ENCODE data around the gene GPC1. TPM values are rescaled to one million over a fixed set of nuclear protein-coding genes. Genes with fewer than 3 reads are reported as not detected.

GPC1 gene
- total RNA-seq, 2 experiments from 2014 or later, result 5.8 to 7.9 TPM

GRCh38 chr2:240425697-240426096 lies 9.8 kb upstream of the GPC1 start:
- peaks cover 28% of the 10 kb centered on the region for H3K27me3 Mint-ChIP-seq
- no peak overlapping the region for H3K4me3 Mint-ChIP-seq
- CTCF ChIA-PET, result no interaction called here
- POLR2A ChIA-PET, result no interaction called here
- H3K27ac Mint-ChIP-seq, result no peak overlapping the region
- peaks cover 9% of the 10 kb centered on the region for H3K36me3 Mint-ChIP-seq (ENCODE audit: low read depth)
- H3K9me3 Mint-ChIP-seq, result peaks cover 11% of the 10 kb centered on the region
- DNase-seq, result no peak
- H3K4me1 Mint-ChIP-seq, result peaks cover 27% of the 10 kb centered on the region

GRCh38 chr2:240426845-240427721 lies 8.4 kb upstream of the GPC1 start:
- Mint-ChIP-seq H3K4me1 (peaks cover 27% of the 10 kb centered on the region), H3K9me3 (peaks cover 7% of the 10 kb centered on the region), H3K36me3 (ENCODE audit: low read depth) (peaks cover 9% of the 10 kb centered on the region), H3K27me3 (peaks cover 28% of the 10 kb centered on the region), H3K27ac (no peak overlapping the region), H3K4me3 (no peak overlapping the region)
- POLR2A ChIA-PET, result no interaction called here
- CTCF ChIA-PET, result no interaction called here
- no peak for DNase-seq

- ChIA-PET POLR2A (no interaction called here), CTCF (no interaction called here)
- Mint-ChIP-seq H3K36me3 (ENCODE audit: low read depth) (peaks cover 9% of the 10 kb centered on the region), H3K27me3 (peaks cover 28% of the 10 kb centered on the region), H3K4me3 (no peak overlapping the region), H3K9me3 (peaks cover 7% of the 10 kb centered on the region), H3K4me1 (peaks cover 27% of the 10 kb centered on the region), H3K27ac (peak overlapping the region; percentile 30)
- no peak for DNase-seq
Measured at GRCh38 chr2:240427729-240428128, 7.7 kb upstream of the GPC1 start.

- ChIA-PET CTCF (no interaction called here), POLR2A (no interaction called here)
- H3K36me3 Mint-ChIP-seq (ENCODE audit: low read depth), result peaks cover 9% of the 10 kb centered on the region
- no peak overlapping the region for H3K4me3 Mint-ChIP-seq
- peaks cover 30% of the 10 kb centered on the region for H3K27me3 Mint-ChIP-seq
- H3K27ac Mint-ChIP-seq, result no peak overlapping the region
- peaks cover 7% of the 10 kb centered on the region for H3K9me3 Mint-ChIP-seq
- DNase-seq, result no peak
- H3K4me1 Mint-ChIP-seq, result peaks cover 27% of the 10 kb centered on the region
Measured at GRCh38 chr2:240428245-240428644, 7.2 kb upstream of the GPC1 start.

- ChIA-PET POLR2A (no interaction called here), CTCF (no interaction called here)
- peaks cover 7% of the 10 kb centered on the region for H3K9me3 Mint-ChIP-seq
- H3K4me3 Mint-ChIP-seq, result no peak overlapping the region
- peaks cover 32% of the 10 kb centered on the region for H3K4me1 Mint-ChIP-seq
- no peak for DNase-seq
- peaks cover 9% of the 10 kb centered on the region for H3K36me3 Mint-ChIP-seq (ENCODE audit: low read depth)
- no peak overlapping the region for H3K27ac Mint-ChIP-seq
- H3K27me3 Mint-ChIP-seq, result peaks cover 30% of the 10 kb centered on the region
Measured at GRCh38 chr2:240429341-240429871, 6.1 kb upstream of the GPC1 start.

GRCh38 chr2:240429872-240430491 lies 5.5 kb upstream of the GPC1 start:
- no peak overlapping the region for H3K27ac Mint-ChIP-seq
- peaks cover 9% of the 10 kb centered on the region for H3K36me3 Mint-ChIP-seq (ENCODE audit: low read depth)
- H3K9me3 Mint-ChIP-seq, result peaks cover 7% of the 10 kb centered on the region
- H3K27me3 Mint-ChIP-seq, result peaks cover 30% of the 10 kb centered on the region
- H3K4me1 Mint-ChIP-seq, result peaks cover 37% of the 10 kb centered on the region
- no peak overlapping the region for H3K4me3 Mint-ChIP-seq
- CTCF ChIA-PET, result no interaction called here
- DNase-seq, result no peak
- POLR2A ChIA-PET, result no interaction called here

GRCh38 chr2:240430595-240430994 lies 4.9 kb upstream of the GPC1 start:
- DNase-seq, result no peak
- peaks cover 30% of the 10 kb centered on the region for H3K27me3 Mint-ChIP-seq
- CTCF ChIA-PET, result no interaction called here
- peaks cover 7% of the 10 kb centered on the region for H3K9me3 Mint-ChIP-seq
- peaks cover 9% of the 10 kb centered on the region for H3K36me3 Mint-ChIP-seq (ENCODE audit: low read depth)
- POLR2A ChIA-PET, result no interaction called here
- H3K27ac Mint-ChIP-seq, result no peak overlapping the region
- H3K4me1 Mint-ChIP-seq, result peaks cover 37% of the 10 kb centered on the region
- no peak overlapping the region for H3K4me3 Mint-ChIP-seq

GRCh38 chr2:240431271-240431660 lies 4.2 kb upstream of the GPC1 start:
- Mint-ChIP-seq H3K27me3 (peaks cover 25% of the 10 kb centered on the region), H3K4me3 (no peak overlapping the region), H3K4me1 (peaks cover 35% of the 10 kb centered on the region), H3K9me3 (peaks cover 7% of the 10 kb centered on the region), H3K36me3 (ENCODE audit: low read depth) (peaks cover 6% of the 10 kb centered on the region), H3K27ac (no peak overlapping the region)
- CTCF ChIA-PET, result no interaction called here
- POLR2A ChIA-PET, result interaction anchor here (0.8 kb wide), 1 partner anchor 38 kb away, joined by 3 read pairs; no protein-coding TSS in a partner anchor
- no peak for DNase-seq

- H3K27me3 Mint-ChIP-seq, result peaks cover 22% of the 10 kb centered on the region
Measured at GRCh38 chr2:240431661-240432424, 3.6 kb upstream of the GPC1 start.

GRCh38 chr2:240432430-240432819 lies 3.0 kb upstream of the GPC1 start:
- H3K27me3 Mint-ChIP-seq, result peaks cover 25% of the 10 kb centered on the region
- no peak overlapping the region for H3K27ac Mint-ChIP-seq
- H3K4me3 Mint-ChIP-seq, result no peak overlapping the region
- ChIA-PET CTCF (no interaction called here), POLR2A (no interaction called here)
- H3K36me3 Mint-ChIP-seq (ENCODE audit: low read depth), result no peaks in the 10 kb centered on the region
- peaks cover 24% of the 10 kb centered on the region for H3K4me1 Mint-ChIP-seq
- peaks cover 4% of the 10 kb centered on the region for H3K9me3 Mint-ChIP-seq
- DNase-seq, result no peak

More at GRCh38 chr2:240431661-240432424, 3.6 kb upstream of the GPC1 start:
- DNase-seq, result no peak
- Mint-ChIP-seq H3K9me3 (peaks cover 5% of the 10 kb centered on the region), H3K4me1 (peaks cover 30% of the 10 kb centered on the region), H3K4me3 (no peak overlapping the region), H3K27ac (no peak overlapping the region), H3K36me3 (ENCODE audit: low read depth) (peaks cover 3% of the 10 kb centered on the region)
- ChIA-PET POLR2A (interaction anchor here (0.8 kb wide), 1 partner anchor 39 kb away, joined by 3 read pairs; no protein-coding TSS in a partner anchor), CTCF (no interaction called here)

- Mint-ChIP-seq H3K4me1 (peaks cover 19% of the 10 kb centered on the region), H3K27me3 (peaks cover 26% of the 10 kb centered on the region), H3K4me3 (no peak overlapping the region), H3K36me3 (ENCODE audit: low read depth) (no peaks in the 10 kb centered on the region), H3K27ac (no peak overlapping the region), H3K9me3 (peaks cover 4% of the 10 kb centered on the region)
- no peak for DNase-seq
- POLR2A ChIA-PET, result no interaction called here
- CTCF ChIA-PET, result no interaction called here
Measured at GRCh38 chr2:240432820-240433801, 2.4 kb upstream of the GPC1 start.

GRCh38 chr2:240433973-240434727 lies 1.3 kb upstream of the GPC1 start:
- Mint-ChIP-seq H3K4me1 (peaks cover 12% of the 10 kb centered on the region), H3K4me3 (peak overlapping the region; percentile 83)
- CTCF ChIA-PET, result no interaction called here

More at GRCh38 chr2:240433973-240434727, 1.3 kb upstream of the GPC1 start:
- H3K9me3 Mint-ChIP-seq, result no peaks in the 10 kb centered on the region
- H3K36me3 Mint-ChIP-seq (ENCODE audit: low read depth), result no peaks in the 10 kb centered on the region
- DNase-seq, result peak; percentile 35
- H3K27ac Mint-ChIP-seq, result peak overlapping the region; percentile 77
- peaks cover 16% of the 10 kb centered on the region for H3K27me3 Mint-ChIP-seq
- POLR2A ChIA-PET, result interaction anchor here (0.8 kb wide), 1 partner anchor 32 kb away, joined by 3 read pairs; no protein-coding TSS in a partner anchor

Data from activated CD4-positive, alpha-beta memory T cell treated with anti-CD3 and anti-CD28 coated beads, Interleukin-2, amount 10 ng/mL, durations not matched to agents 7 days and 5 days (primary cell).